SK-N-DZ (cell line): Measurements from ENCODE around the gene NTM.

Source experiments
- DNase-seq: peaks from one replicate; pipeline ENCODE4 v3.0.0-alpha.2; 2015; ENCODE audit warnings: low spot score

NTM gene

GRCh38 chr11:131638889-131639288, 268.5 kb downstream of the NTM start:
- DNase-seq, result no peak

- no peak for DNase-seq
Measured at GRCh38 chr11:131640320-131640719, 269.9 kb downstream of the NTM start.

GRCh38 chr11:131642756-131643531, 272.5 kb downstream of the NTM start:
- no peak for DNase-seq

- DNase-seq, result no peak
Measured at GRCh38 chr11:131644204-131644795, 273.9 kb downstream of the NTM start.

GRCh38 chr11:131645237-131645636, 274.8 kb downstream of the NTM start:
- DNase-seq, result no peak

GRCh38 chr11:131649856-131650255, 279.4 kb downstream of the NTM start:
- DNase-seq, result no peak

GRCh38 chr11:131652231-131652630, 281.8 kb downstream of the NTM start:
- DNase-seq, result no peak

GRCh38 chr11:131653260-131653659, 282.8 kb downstream of the NTM start:
- no peak for DNase-seq

GRCh38 chr11:131654849-131655248, 284.4 kb downstream of the NTM start:
- DNase-seq, result no peak

- no peak for DNase-seq
Measured at GRCh38 chr11:131656179-131656838, 285.9 kb downstream of the NTM start.

- DNase-seq, result no peak
Measured at GRCh38 chr11:131656839-131657211, 286.4 kb downstream of the NTM start.

GRCh38 chr11:131658414-131658813, 288.0 kb downstream of the NTM start:
- no peak for DNase-seq

GRCh38 chr11:131658952-131659351, 288.5 kb downstream of the NTM start:
- no peak for DNase-seq

- DNase-seq, result no peak
Measured at GRCh38 chr11:131659931-131660330, 289.5 kb downstream of the NTM start.

- DNase-seq, result no peak
Measured at GRCh38 chr11:131661132-131661531, 290.7 kb downstream of the NTM start.

- DNase-seq, result no peak
Measured at GRCh38 chr11:131662317-131662972, 292.0 kb downstream of the NTM start.

GRCh38 chr11:131662993-131663392, 292.6 kb downstream of the NTM start:
- no peak for DNase-seq

- no peak for DNase-seq
Measured at GRCh38 chr11:131663405-131664200, 293.2 kb downstream of the NTM start.

GRCh38 chr11:131664293-131664692, 293.9 kb downstream of the NTM start:
- DNase-seq, result no peak

- DNase-seq, result no peak
Measured at GRCh38 chr11:131664816-131665215, 294.4 kb downstream of the NTM start.

- no peak for DNase-seq
Measured at GRCh38 chr11:131665344-131665968, 295.0 kb downstream of the NTM start.
